HG02884 (cell line): ENCODE data around the gene LCLAT1.
"Not testable (repeated sequence)": the region's sequence is repeated elsewhere in the genome, so short reads cannot be mapped to it uniquely, and the experiment has no call there.

Source experiments
- ATAC-seq: cut with Tn5 transposase; IDR thresholded peaks from one replicate; pipeline ENCODE4 v1.9.1; 2021; ENCODE audit warnings: mild to moderate bottlenecking, moderate library complexity; ENCODE audit not compliant: unreplicated experiment

The LCLAT1 gene

DNA sequence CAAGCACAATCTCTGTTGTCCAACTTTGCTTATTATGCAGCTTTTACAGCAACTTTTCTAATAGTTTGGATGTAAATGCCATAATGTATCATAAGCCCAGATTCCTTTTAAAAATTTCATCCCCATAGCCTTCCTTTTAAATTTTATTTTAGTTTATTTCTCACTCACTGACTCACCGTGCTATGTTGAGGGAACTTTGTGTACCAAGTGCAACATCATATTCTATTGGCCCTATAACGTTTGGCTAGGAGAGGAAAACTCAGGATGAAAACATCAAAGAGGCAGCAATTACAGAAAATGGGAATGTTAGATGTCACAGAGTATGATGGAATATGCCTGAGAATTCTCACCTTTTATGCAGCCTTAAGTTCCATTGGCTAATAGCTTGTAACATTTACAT is 135.5 kb downstream of the LCLAT1 start:
- ATAC-seq = no peak

DNA sequence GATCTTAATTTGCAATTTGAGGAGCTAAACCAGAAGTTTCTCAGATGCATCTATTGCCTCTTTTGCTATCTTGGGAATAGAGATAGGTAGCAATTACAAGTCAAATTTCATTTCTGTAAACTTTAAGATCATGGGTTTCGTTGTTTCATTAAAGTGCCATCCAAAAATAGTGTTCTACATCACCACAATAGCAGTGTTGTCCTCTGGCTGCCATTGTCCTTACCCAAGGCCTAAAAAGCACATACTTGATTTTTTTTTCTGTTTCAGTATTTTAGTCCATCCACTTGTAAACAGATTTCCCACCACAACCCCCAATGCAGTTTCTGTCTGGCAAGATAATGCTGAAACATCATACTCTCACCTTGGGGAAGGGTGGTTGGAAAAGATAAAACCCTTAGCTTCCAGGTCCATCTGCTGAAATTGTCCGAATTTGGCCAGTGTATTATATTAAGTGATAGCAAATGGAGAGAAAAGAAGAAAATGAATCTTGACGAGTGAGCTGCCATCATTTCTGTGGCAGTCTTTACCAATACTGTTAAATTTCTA is 136.2 kb downstream of the LCLAT1 start:
- ATAC-seq = no peak

DNA sequence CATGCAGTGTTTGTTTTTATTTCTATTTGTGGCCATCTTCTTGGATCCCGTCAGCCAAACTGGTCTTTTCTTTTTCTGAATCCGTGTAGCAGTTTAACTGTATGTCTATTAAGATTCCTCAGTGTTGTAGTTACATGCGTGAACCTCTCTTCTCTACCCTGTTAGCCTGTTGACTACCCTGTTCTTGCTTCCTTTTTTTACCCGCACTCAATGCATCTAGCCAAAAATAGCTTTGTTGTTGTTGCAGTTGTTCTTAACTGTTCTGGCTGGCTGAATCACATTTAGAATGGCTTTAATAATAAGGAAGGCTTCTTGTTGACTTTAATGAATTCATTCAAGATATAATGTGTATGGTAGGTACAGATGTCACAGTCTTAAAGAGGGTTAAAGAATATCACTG is 137.1 kb downstream of the LCLAT1 start:
- ATAC-seq = peak; percentile 72

DNA sequence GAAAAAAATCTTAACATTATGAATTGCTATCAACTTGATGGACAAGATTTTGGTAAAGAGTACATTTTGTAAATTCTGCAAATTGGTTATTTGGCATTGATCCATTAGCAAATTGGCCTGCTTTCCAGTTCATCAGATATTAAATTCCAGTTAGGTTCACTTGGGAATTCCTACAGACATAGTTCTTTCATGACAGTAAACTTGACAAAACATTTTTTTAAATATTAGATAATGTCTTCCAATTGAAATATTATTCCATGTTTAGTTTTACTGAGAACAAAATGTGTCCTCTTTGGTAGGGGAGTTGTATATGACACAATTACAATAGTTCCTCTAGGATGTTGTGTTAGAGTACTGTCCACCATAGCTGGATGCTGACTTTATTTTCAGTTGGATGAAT is 141.9 kb downstream of the LCLAT1 start:
- ATAC-seq = no peak

DNA sequence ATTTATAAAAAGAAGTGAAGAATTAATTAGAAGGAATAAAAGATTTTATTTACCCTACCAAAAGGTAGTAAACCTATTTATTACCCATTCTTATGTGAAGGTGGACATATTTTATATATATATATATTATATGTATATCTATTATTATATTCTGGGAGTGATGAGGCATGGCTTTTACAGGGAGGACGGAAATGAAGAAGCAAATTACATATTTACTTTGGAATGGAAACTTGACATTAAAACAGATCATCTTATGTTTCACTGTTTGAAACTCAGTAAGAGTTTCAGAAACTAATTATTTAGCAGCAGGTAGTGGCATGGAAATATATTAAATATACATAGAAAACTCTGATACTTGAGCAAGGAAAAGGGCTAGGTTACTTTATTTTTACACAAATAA is 143.4 kb downstream of the LCLAT1 start:
- ATAC-seq = no peak

DNA sequence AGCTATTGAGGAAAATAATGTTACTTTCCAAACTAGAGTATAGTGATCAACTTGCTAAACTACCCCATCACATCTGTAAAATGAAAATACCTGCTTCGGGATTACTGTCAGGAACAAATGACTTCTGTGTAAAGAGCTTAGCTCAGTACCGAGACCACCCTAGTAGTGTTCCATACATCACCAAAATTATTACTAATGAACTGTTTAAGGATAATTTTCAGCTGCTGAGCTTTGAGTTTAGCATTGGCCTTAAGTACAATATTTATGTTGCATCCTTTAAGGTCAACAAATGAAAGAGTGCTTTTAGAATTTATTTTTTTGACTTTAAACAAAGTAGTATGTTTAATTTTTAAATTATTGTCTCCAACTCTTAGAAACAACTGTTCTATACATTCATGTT is 144.1 kb downstream of the LCLAT1 start:
- no peak for ATAC-seq

DNA sequence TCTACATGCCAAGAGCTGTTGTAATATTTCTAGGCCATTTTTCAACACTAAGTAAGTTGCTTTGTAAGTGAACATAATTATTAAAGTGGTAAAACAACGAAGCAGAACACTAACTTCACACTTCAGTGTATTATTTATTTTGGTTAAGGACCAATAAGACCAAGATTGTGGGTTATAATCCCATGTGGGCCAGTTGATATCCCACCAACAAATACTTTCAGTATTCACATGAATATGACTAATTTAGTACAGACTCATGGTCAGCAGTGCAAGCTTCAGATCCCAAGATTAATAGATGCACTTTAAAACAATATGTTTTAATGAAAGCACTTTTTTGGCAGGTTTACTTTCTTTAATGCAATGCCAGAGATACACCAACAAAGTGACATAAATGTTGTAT is 154.3 kb downstream of the LCLAT1 start:
- no peak for ATAC-seq

DNA sequence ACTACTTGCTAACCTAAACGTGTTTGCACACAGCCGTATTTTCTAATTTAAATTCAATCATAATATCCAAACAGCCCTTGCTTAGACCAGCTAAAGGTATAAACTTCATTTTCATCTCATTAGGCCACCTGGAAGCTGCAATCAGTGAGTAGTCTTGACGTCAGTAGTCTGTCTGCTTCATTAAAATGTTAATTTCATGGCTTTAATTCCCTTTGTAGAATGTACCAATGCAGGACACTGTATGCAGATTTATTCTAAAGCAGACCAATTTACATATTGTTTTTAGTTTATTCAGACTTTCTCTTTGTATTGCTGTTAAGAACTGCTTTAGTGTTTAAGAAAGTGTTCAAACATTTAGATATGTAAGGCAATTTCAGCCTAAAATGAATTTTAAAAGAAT is 158.2 kb downstream of the LCLAT1 start:
- ATAC-seq = no peak

DNA sequence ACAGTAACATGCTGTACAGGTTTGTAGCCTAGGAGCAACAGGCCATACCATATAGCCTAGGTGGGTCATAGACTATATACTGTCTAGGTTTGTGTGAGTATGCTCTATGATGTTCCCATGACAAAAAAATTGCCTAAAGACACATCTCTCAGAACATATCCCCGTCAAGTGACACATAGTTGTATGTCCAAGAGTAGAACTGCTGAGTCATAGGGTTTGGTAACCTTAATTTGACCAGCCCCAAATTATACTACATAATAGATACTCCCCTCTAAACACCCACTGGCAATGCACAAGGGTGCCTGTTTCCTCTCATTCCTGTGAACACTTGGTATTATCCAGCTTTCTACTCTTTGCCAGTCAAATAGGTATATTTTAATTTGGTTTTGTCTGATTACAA is 161.6 kb downstream of the LCLAT1 start:
- no peak for ATAC-seq

DNA sequence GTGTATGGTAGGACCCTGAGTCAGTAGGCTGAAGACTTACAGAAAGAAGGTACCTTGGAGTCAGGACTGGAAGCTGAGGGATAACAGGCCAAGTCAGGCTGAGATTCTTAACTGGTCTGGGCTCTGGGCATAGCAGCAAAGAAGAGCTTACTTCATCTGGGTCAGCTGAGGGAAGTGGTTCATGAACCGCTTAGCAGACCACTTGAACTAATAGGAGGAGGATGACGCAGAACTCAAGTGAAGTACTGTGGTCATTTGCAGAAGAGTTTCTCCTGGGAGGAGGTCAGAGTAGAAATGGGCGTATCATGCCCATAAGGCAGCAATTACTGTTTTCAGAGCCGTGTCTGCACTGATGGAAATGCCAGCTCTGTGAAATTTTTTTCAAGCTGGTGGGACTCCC is 164.5 kb downstream of the LCLAT1 start:
- ATAC-seq = no peak

DNA sequence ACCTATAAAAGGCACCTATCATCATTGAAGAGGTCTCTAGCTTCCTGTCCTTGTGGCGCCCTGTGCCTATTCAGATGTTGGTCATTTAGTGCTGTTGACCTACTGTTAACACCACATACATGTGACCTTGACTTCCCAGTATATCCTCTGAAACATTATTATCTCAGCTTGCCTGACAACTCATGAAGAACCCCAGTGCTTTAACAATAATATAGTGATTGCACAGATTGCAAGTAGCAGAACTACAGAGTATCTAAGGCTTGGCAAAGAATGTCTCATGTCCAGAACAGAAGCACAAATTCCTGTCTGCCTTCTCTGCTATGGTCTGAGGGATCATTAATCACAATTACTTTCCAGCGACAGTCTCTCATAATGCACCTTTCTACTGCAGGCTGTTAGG is 165.3 kb downstream of the LCLAT1 start:
- no peak for ATAC-seq

DNA sequence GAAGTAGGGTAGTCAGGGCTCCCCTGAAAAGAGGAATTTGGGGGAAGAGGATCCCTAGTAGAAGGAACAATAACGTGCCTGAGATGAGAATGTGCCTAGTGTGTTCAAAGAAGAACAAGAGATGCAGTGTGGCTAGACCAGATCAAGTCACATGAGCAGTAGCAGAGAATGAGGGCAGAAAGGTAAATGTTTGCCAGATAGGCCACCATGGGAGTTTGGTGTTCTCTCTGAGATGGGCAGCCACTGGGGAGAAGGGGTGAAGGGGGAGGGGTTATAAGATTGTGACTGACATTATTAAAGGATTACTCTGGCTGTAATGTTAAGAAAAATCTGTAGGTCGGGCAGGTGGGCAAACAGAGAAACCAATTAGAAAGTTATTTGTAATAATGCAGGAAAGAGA is 166.0 kb downstream of the LCLAT1 start:
- no peak for ATAC-seq

DNA sequence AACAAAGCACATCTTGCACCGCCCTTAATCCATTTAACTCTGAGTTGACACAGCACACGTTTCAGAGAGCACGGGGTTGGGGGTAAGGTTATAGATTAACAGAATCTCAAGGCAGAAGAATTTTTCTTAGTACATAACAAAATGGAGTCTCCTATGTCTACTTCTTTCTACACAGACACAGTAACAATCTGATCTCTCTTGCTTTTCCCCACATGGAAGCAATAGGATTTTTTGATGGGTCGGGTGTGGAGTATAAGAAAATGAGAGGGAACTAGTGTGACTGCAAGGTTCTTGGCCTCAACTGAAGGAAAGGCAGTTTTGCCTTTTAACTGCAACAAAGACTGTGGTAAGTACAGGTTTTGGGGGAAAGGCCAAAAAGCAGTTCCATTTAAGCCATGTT is 167.2 kb downstream of the LCLAT1 start:
- ATAC-seq = not testable (repeated sequence)

DNA sequence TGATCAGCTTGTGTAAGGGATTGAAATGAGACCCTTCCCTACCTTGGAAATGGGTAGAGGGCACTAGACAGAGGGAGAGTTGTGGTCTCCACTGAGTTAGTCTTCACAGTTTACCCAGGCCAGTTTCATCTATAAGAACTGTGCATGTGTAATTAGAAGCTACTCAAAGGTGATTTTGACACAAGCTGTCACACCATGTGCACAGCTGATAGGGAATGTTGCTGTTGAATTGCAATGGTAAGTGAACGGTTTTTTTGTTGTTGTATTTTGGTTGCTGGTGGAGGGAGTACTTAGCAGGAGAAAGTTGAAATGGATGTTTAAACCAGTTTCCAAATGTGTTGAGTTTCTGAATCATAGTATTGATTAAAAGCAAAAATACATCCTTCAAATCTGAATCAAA is 168.9 kb downstream of the LCLAT1 start:
- ATAC-seq = no peak

DNA sequence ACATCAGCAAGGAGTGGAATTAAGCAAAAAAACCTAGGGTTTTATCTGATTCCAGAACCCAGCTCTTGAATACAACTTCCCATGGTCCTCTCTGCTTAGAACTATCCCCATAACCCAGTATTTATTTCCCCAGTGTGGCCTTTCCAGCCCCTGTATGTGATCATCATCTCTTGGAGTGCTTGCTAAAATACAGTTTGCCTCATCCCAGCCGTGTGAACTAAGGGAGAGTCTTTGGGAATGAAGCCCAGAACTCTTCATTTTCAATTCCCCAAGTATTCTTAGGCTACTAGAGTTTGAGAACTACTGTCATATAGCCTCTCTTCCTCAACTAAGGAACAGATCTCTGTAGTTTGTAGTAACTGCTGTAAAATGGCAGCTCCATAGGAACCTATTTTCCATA is 173.1 kb downstream of the LCLAT1 start:
- ATAC-seq = no peak

DNA sequence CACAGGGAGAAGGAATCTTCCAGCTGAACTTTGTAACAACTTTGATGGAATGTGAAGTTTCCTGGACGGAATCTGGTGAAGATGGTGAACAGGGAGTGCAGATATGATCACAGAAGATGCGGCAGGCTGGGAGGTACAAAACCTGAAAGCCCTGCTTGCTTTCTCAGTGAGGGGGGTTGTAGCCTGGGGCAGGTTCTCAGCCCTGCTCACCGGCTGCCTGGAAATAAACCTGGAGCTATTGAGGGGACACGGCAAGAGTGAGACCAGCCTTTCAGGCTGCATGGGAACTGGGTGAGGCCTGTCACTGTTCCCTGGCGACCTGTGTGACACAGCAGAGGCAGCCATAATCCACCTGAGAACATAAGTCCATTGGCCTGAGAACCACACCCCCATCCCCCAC is 174.8 kb downstream of the LCLAT1 start:
- no peak for ATAC-seq

DNA sequence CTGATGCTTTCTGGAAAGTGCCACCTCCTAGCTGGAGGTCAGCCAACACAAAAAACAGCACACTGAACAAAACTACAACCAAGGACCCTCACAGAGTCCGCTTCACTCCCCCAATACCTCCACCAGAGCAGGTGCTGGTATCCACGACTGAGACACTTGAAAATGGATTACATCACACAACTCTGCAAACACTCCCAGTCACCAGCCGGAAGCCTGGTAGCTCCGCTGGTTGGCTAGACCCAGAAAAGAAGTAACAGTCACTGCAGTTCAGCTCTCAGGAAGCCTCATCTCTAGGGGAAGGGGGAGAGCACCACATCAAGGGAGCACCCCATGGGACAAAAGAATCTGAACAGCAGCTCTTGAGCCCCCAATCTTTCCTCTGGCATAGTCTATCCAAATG is 175.4 kb downstream of the LCLAT1 start:
- ATAC-seq = no peak

DNA sequence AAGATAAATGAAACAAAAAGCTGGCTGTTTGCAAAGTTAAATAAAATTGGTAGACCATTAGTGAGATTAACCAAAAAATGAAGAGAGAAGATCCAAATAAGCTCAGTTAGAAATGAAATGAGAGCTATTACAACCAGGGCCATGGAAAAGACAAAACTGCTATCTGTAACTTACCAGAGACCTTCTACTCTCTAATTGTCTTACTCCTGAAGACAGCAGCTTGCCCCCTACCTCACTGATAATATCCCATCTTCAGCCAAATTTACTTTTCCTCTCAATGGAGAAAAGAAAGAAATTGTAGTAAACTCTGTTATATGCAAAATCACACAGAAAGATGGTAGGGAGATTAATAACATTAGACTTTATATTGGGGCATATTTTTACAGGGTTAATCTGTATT is 178.2 kb downstream of the LCLAT1 start:
- ATAC-seq = no peak

DNA sequence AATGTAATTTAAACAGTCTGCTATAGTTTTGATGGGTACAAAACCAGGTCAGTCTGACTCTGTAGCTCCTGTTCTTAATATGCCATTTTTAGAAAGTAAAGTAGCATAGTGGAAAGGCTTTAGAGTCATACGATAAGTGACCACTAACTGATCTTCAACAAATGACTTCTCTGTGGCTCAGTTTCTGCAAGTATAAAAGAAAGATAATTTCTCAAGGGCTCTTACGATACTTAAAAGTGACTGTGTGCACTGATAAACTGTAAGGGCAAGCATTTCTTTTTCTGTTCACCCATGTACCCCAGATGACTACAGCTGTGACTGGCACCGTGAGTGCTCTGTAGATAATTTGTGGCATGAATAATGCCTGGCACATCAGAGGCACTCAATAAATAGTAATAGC is 178.7 kb downstream of the LCLAT1 start:
- no peak for ATAC-seq

DNA sequence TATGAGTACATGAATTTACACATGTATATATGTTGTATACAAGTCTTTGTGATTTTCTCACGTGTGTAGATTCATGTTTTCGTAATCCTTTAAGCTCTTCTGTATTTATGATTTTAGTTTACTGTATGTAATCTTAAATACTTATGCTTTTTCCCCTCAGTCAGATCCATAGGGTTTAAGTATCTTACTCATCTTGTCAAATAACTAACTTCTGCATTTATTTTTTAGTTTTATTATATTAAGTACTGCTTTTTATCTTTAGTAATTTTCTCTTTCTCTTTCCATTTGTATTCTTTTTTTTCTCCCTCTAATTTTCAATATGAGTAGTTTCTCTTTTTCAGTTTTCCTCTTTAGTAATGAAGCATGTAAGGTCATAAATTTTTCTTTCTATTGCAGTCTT is 179.4 kb downstream of the LCLAT1 start:
- ATAC-seq = no peak

DNA sequence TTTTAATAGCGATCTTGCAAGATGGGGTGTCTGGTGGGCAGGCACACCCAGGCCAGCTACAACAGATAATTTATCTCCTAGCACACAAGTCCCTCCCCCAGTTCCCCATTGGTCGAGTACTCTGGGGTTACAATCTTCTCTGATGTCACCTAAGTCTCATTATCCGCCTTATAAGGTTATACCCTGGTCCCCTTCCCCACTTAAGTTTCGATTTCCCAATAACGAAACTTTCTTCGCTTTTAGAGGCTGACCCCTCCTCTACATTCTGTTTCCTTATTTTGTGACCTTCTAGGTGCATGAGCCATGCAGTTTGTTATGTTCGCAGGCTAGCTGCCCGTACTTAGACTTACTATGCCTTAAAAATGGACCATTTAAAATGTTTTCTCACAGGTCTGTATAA is 180.1 kb downstream of the LCLAT1 start:
- ATAC-seq = no peak

DNA sequence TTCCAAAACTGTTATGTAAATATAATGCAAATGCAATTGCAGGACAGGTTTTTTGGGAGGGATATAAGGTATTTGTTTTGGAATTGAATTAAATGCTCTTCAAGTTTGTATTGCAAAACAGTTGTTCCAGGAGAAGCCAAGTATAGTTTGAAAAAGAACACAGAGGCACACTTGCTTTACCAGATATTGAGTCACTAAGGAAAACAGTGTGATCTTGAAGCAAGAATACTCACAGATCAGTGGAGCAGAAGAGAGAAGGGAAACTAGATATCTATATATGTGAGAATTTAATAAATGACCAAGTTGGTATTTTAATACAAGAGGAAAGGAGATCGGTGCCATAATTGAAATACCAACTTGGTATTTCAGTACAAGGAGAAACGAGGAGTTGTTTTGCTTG is 181.3 kb downstream of the LCLAT1 start:
- ATAC-seq = no peak

DNA sequence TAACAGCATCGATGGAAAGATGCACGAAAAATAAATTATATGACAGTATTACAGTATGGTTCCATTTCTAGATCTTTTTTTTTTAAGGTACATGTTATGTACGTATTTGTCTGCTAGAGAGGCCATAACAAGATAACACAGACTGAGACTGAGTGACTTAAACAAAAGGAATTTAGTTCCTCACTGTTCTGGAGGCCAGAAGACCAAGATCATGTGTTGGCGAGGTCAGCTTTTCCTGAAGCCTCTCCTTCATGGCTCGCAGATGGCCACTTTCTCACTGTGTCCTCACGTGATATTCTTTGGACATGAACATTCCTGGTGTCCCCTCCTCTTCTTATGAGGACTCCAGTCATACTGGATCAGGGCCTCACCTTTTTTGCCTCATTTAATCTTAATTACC is 182.8 kb downstream of the LCLAT1 start:
- no peak for ATAC-seq
